Measurements from ENCODE around the gene RHOBTB1. TPM values are rescaled to one million over a fixed set of nuclear protein-coding genes. Genes with fewer than 3 reads are reported as not detected.

The RHOBTB1 gene
- total and polyA plus RNA-seq, 12 donors, result 4.3 to 20.5 (median 12.3) TPM

DNA sequence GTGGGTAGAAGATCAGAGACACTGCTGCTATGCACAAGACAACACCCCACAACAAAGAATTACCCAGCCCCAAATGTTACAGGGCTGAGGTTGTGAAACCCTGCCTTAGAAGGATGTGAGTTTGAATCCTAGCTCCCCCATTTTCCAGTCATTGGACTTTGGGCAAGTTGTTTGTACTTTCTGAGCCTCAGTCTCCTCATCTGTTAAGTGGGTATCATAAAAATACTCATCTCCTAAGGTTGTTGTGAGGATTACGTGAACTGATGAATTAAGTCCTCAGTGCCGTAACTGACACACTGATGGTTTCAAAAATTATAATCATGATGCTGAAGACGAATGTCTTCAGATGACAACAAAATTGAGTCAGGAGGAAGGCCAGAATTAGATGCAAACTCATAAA is 30.3 kb downstream of the RHOBTB1 start:
- Histone ChIP-seq H3K27me3 (no peaks in the 10 kb centered on the region), H3K4me1 (peaks cover 0 to 73% (median 56%) of the 10 kb centered on the region in 9 donors), H3K36me3 (peaks cover 0 to 7% (median 0%) of the 10 kb centered on the region in 9 donors), H3K9me3 (peaks cover 0 to 5% (median 0%) of the 10 kb centered on the region in 11 donors), H3K4me3 (no peak overlapping the region), H3K27ac (peak overlapping the region in 6 of 10 donors; percentile 19 to 74 (median 66))
- 90 to 97% methylated on average over 3 of the region's 3 CpGs for WGBS, 2 donors
- ATAC-seq, result no peak
- TF ChIP-seq, protein P1, sequence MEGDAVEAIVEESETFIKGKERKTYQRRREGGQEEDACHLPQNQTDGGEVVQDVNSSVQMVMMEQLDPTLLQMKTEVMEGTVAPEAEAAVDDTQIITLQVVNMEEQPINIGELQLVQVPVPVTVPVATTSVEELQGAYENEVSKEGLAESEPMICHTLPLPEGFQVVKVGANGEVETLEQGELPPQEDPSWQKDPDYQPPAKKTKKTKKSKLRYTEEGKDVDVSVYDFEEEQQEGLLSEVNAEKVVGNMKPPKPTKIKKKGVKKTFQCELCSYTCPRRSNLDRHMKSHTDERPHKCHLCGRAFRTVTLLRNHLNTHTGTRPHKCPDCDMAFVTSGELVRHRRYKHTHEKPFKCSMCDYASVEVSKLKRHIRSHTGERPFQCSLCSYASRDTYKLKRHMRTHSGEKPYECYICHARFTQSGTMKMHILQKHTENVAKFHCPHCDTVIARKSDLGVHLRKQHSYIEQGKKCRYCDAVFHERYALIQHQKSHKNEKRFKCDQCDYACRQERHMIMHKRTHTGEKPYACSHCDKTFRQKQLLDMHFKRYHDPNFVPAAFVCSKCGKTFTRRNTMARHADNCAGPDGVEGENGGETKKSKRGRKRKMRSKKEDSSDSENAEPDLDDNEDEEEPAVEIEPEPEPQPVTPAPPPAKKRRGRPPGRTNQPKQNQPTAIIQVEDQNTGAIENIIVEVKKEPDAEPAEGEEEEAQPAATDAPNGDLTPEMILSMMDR (IDR thresholded peaks at IDR 0.05), result no peak
- intact Hi-C loops (cut with DNase I), result no loop called here
- DNase-seq, result no peak

DNA sequence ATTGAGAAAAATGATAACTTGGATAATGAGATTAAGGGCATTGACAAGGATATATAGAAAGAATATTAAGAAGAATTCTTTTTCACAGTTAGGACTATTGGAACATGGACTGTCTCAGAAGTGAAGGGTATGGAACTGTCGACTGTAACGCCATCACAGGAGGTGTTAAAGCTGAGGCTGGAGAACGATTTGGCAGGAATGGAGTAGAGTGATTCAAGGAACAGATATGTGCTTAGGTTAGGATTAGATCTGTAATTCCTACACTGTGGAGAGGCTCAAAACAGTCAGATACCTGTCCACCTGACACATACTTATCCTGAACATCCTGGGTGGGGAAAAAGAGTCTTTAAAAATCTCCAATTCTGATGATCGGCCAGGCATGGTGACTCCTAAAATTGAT is 30.9 kb downstream of the RHOBTB1 start:
- Histone ChIP-seq H3K36me3 (peaks cover 0 to 7% (median 0%) of the 10 kb centered on the region in 9 donors), H3K27ac (peak overlapping the region in 3 of 10 donors; percentile 8 to 70 (median 33)), H3K9me3 (peaks cover 0 to 5% (median 0%) of the 10 kb centered on the region in 11 donors), H3K4me3 (no peak overlapping the region), H3K4me1 (peaks cover 0 to 78% (median 60%) of the 10 kb centered on the region in 9 donors), H3K27me3 (no peaks in the 10 kb centered on the region)
- WGBS, 2 donors, result 57 to 74% methylated on average over 4 of the region's 4 CpGs
- ATAC-seq (no peak), DNase-seq (no peak)
- intact Hi-C loops (cut with DNase I), result no loop called here
- TF ChIP-seq, protein P1 (IDR thresholded peaks at IDR 0.05), result no peak

DNA sequence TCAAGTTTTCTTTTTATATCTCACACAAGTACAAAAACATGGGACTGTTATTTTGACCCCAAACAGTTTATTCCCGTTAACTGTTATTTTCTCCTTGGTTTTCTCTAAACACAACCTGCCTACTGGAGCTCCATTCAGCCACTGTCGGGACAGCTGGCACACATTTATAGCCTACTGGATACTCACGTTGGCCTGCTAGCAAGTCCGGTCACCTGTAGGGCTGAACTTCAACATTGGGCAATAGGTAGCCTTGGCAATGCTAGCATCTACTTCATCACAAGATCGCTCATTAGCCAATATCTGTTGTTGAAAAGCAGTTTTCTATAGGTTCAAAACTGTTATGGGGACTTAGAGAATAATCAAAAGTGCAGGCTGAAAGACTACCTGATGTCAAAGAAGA is 32.3 kb downstream of the RHOBTB1 start:
- no peaks in the 10 kb centered on the region for H3K27me3 ChIP-seq
- ATAC-seq (no peak), DNase-seq (no peak)
- whole genome bisulfite sequencing, 2 donors, result 88 to 89% methylated on average over 5 of the region's 5 CpGs
- intact Hi-C loops (cut with DNase I), result no loop called here
- TF ChIP-seq, protein P1 (IDR thresholded peaks at IDR 0.05), result no peak
- peak overlapping the region in 4 of 10 donors; percentile 15 to 70 (median 54) for H3K27ac ChIP-seq
- H3K9me3 ChIP-seq, result peaks cover 0 to 5% (median 0%) of the 10 kb centered on the region in 11 donors
- peaks cover 0 to 91% (median 67%) of the 10 kb centered on the region in 9 donors for H3K4me1 ChIP-seq
- H3K4me3 ChIP-seq, result no peak overlapping the region
- peaks cover 0 to 11% (median 0%) of the 10 kb centered on the region in 9 donors for H3K36me3 ChIP-seq

DNA sequence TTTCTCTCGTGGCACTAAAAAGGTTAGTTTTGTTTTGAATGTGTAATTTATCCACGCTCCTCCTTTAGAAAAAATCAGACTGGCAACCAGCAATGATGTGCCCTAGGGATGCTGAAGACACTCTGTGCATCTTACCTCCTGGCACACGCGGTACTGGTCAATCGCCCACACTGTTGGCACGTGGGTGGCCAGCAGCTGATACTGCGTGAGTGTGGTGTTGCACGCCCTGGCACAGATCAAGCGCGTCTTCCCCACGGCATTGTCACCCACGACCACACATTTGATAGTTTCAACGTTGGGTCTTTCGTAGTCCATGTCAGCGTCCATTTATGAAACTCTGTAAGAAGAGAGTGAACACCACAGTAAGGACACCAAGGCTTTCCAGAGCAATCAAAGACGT is 32.8 kb downstream of the RHOBTB1 start:
- peaks cover 0 to 13% (median 0%) of the 10 kb centered on the region in 9 donors for H3K36me3 ChIP-seq
- no peak overlapping the region for H3K4me3 ChIP-seq
- no peaks in the 10 kb centered on the region for H3K27me3 ChIP-seq
- intact Hi-C loops (cut with DNase I), result no loop called here
- H3K9me3 ChIP-seq, result peaks cover 0 to 6% (median 0%) of the 10 kb centered on the region in 11 donors
- TF ChIP-seq, protein P1 (IDR thresholded peaks at IDR 0.05), result no peak
- no peak for ATAC-seq
- H3K27ac ChIP-seq, result peak overlapping the region in 6 of 10 donors; percentile 11 to 70 (median 44)
- 93% methylated on average over 16 of the region's 16 CpGs for WGBS, 2 donors
- peaks cover 0 to 95% (median 72%) of the 10 kb centered on the region in 9 donors for H3K4me1 ChIP-seq
- no peak for DNase-seq
